ENCODE measurements around the gene PLXNA2. TPM values are rescaled to one million over a fixed set of nuclear protein-coding genes. Genes with fewer than 3 reads are reported as not detected.

PLXNA2 gene
- total and polyA plus RNA-seq, 2 of the 8 experiments (the other 6 are each of a cell fraction or from before 2014, with no cell fraction given): 0.33 to 1.5 TPM

DNA sequence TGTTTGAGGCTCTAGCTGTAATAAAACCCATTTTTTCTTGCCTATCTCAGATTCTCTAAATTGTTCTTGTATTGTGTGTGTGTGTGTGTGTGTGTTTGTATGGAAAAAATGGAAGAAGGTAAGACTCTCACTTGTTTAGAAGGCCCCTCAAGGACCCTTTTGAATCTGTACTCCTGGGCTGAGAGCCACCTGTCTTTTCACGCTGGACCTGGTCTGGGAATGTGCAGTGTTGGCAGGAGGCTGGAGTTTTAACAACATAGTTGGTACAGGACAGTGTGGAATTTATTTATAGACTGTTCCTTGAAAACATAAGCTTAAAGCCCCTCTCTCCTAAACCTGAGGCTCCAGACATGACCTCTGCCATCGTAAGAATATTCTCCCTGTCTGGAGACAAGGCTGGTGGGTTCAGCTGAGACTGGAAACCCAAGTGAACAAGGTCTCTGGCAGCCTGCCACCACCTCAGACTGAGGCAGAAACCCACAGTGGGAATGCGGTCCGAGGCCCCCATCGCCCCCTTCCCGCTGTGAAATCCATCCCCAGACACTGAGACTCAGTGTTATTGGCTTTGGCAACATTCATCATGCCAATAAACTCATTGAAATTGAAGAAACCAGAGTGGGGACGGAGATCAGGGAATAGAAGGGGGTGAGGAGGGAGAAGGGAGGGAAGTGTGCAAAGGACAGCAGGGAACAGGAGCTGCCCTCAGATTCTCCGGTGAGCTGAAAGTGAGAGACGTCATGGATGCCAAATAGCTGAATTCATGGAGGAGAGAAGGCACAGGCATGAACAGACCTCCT lies 24.6 kb upstream of the PLXNA2 start (continued):
- no peak for TF ChIP-seq MAX (IDR thresholded peaks at IDR 0.05)
- TF ChIP-seq POU5F1 (IDR thresholded peaks at IDR 0.05; ENCODE audit: low read depth, low read length): no peak
- TF ChIP-seq ZNF274 (IDR thresholded peaks at IDR 0.05; ENCODE audit: borderline replicate concordance, extremely low read depth, low read length): no peak
- no peak for TF ChIP-seq SRF (IDR thresholded peaks at IDR 0.05; ENCODE audit: low read depth, low read length)
- no peak for TF ChIP-seq CBX8 (IDR thresholded peaks at IDR 0.05; ENCODE audit: borderline replicate concordance, low read depth, low read length)
- no peak for TF ChIP-seq RFX5 (IDR thresholded peaks at IDR 0.05; ENCODE audit: borderline replicate concordance, low read depth, low read length)
